ENCODE data around the gene TOP3B.

The TOP3B gene

DNA sequence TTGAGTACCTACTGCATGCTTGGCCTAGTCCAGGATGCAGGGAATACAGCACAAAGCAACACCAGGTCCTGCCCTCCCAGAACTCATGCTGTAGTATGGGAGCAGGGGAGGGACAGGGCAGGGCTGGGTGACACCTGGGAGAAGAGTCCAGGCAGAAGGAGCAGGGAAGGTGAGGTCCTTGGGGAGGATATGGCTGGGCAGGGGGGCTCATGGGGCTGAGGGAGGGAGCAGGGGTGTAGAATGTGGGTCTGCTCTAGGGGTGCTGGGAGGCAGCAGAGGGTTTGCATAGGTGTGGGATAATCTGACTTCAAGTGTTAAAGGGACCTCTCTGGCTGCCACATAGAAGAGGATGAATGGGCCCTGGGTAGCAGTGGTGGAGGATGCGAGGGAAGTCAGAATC lies 4.8 kb downstream of the TOP3B start:
- no peak for DNase-seq

- DNase-seq: no peak
Observed at GRCh38 chr22:21975854-21976345, 6.7 kb downstream of the TOP3B start.

DNA sequence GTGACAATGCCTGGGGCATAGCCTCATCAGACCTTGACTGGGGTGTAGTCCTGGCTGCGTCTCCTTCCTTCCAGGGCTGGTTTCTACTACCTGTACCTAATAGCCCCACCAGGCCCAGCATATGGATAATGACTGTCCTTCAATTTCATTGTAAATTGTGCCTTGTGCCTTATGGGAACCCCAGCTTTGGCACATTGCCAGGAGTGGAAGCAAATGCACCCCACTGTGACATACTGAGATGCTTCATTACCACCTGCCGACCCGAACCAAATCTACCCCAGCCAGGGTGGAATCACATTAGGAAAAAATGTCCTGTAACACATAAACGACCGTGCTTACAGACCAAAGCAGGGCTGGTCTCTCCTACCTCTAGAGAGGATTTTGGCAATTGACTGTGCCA lies 7.3 kb downstream of the TOP3B start:
- peak; percentile 8 for DNase-seq

DNA sequence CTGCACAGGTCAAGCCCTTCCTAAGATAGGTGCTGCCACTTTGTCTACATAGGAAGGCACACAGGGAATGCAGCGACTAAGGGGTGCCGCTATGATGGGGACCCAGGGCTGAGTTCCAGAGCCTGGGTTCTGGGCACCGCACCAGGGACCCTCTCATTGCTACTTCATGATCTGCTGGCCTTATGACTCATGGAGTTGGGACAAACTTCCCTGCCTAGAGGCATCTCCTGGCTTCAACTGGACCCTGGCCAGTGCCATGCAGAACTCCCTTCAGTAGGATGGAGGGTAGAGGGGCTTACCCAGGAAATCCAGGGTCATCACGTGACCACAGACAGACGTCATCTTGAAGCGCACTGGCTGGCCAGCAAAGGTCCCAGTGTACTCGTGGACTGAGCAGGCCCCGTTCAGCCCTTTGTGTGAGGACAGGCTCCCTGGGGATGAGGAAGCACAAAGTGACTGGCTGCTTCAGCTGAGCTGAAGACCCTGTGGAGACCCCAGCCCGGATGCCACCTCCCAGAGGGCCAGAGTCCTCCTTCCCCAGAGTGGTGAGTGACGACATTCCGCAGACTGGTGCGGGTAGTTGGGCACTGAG lies 8.4 kb downstream of the TOP3B start:
- no peak for DNase-seq

- no peak for DNase-seq
Observed at GRCh38 chr22:21972806-21973205, 9.8 kb downstream of the TOP3B start.

DNA sequence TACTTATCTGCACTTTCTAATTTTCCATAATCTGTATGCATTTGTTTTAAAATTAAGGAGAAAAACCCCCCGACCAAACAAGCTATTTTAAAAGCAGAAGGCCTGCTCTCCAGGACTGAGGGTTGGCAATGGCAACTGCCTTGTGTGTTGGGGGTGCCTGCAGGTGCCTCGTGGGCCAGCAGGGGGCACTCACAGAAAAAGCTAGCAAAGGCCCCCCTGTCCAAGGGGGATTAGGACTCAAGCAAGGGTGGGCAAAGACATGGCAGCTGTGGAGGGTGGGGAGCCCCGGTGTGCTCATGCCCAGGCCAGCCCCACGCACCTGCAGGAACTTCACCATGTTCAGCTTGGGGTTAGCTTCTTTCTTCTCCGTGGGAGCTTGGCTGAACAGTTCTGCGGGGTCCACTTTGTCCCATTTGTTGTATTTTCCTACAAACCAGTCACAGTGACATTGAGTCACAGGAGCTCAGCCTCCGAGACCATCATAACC lies 10.3 kb downstream of the TOP3B start:
- DNase-seq: peak; percentile 2

GRCh38 chr22:21971858-21972275 lies 10.7 kb downstream of the TOP3B start:
- no peak for DNase-seq

DNA sequence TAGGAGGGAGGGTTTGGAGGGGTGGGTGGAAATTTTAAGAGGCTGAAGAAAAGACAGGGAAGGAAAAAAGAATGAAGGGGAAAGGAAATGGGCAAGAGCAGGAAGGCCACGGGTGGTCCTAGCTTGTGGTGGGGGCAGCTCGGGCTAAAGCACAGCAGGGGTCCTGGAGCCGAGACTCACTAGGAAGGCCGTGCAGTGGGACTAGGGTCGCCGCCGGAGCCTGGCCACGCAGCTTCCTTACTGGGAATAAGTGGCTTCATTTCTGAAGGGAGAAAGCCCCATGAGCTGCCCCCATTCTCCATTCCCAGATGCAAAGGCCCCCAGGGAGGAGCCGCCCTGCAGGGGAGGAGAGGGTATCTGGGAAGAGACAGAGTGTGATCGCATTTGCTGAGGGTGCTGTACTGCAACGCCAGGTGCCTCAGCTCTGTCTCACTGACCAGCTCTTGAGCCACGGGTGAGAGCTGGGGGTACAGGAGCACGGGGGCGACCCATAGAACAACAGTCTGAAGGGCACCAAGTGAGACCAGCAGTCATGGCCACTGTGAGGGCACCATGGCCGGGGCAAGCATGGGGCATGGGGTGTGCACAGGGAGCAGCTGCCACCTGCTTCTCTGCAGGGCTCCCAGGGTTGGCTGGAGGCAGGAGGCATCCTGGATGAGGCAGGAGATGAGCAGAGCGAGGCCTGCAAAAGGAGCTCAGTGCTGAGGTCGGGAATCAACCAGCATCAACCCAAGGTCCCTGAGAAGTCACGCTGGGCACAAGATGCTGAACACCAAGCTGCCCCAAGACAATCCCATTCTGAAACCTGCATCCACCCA lies 11.6 kb downstream of the TOP3B start:
- DNase-seq: no peak

DNA sequence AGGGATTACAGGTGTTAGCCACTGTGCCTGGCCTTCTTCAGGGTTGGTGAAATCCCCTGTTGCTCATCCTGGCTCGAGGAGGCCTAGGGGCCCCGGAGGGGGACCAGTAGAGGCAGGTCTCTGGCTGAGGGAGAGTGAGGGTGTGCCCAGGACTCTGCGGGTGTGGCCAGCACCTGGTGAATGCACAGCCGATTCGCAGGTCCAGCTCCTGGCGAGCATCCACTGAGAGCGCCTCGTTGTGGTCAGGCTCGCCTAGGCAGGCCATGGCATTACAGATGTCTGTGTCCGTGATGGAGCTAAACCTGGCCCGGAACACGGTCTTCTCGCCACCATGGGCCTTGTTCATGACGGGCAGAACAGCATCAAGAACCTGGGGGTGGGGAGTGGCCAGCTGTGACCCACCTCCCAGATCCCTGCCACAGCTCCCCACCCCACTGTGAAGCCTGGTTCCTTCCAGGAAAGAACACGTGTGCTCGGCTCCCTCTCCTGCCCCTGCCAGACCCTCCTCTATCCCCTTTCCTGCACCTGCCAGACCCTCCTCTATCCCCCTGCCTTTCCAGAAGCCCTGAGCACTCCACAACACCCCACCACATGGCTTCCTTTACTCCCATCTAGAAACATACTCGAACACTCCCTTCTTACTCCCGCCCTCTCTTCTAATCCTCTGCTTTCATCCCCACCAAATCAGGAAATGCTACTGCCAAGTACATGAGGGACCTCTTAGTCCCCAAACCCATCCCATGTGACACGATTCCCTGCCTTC lies 12.4 kb downstream of the TOP3B start:
- DNase-seq: no peak

- DNase-seq: no peak
Observed at GRCh38 chr22:21968452-21969129, 14.0 kb downstream of the TOP3B start.

- DNase-seq: no peak
Observed at GRCh38 chr22:21967693-21968271, 14.8 kb downstream of the TOP3B start.

GRCh38 chr22:21966643-21967516 lies 15.7 kb downstream of the TOP3B start:
- DNase-seq: no peak

DNA sequence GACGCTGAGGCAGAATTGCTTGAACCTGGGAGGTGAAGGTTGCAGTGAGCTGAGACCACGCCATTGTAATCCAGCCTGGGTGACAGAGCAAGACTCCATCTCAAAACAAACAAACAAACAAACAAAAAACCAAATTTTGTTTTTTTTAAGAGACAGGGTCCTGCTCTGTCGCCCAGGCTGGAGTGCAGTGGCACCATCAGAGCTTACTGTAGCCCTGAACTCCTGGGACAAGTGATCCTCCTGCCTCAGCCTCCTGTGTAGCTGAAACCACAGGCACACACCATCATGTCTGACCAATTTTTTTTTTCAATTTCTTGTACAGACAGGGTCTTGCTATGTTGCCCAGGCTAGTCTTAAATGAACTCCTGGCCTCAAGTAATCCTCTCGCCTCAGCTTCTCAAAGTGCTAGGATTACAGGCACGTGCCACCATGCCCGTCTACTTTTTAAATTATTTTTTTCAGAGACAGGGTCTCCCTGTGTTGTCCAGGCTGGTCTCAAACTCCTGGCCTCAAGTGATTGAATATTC lies 16.8 kb downstream of the TOP3B start:
- no peak for DNase-seq

- no peak for DNase-seq
Observed at GRCh38 chr22:21964918-21965484, 17.6 kb downstream of the TOP3B start.

DNA sequence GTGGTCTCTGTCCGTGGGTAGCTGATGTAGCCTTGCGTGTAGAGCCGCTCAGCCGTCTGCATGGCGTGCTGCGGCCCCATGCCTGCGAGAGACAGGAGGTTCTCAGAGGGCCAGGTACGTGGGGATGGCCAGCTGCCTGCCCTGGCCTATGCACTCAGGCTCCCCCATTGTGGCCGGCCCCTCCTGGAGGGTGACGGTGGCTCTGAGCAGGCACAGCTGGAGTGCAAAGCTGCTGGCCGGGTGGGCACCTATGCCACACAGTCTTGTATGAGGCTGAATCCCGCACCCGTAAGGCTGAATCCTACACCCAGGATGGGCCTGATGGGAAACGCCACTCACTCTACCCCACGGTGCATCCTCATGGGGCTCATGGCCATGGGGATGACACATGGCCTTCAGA lies 18.4 kb downstream of the TOP3B start:
- DNase-seq: no peak

GRCh38 chr22:21963790-21964211 lies 18.8 kb downstream of the TOP3B start:
- no peak for DNase-seq

- DNase-seq: no peak
Observed at GRCh38 chr22:21963286-21963685, 19.3 kb downstream of the TOP3B start.

DNA sequence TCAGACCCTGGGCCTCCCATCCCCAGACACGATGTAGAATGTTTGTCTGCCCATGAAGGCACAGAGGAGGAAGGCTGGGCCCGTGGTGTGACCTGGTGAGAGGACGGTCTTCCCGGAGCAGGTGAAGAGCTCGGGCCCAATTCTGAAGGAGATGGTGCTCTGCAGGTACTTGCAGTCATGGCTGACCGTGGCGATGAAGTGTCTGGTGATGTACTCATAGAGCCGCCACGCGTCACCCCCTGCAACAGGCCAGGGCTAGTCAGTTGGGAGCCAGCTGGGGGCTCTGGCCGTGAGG lies 20.0 kb downstream of the TOP3B start:
- DNase-seq: no peak

DNA sequence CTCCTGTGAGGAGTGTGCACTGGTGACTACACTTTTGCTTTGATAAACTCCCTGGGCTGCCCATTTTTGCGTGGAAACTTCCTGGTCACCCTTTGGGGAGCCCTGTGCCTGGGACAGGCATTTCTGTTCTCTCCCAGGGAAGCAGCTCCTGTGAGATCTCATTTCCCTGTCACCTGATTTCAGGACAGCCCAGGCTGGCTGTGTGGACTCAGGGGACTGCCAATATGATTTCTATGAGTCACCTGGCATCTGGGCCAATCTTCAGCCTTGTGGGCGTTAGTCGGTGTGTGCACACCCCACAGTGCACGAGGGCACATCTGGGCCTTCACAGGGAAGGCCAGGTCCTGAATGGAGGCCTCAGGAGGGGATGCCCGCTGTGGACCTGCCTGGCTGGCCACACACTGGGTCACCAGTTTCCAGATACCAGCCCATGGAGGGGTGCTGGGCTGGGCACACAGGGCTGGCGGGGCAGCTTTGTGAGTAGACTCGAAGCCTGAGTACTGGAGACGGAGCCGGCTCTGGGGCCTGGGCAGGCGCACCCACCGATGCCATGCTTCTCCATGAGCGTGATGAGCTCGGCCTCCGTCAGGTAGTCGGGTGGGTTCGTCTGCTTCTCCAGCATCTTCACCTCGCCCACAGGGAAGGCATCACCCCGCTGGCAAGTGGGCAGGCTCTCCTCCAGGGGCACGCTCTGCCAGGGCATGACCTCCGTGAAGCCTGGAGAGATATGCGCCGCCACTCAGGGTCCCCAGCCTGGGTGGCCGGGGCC lies 20.5 kb downstream of the TOP3B start:
- DNase-seq: no peak

DNA sequence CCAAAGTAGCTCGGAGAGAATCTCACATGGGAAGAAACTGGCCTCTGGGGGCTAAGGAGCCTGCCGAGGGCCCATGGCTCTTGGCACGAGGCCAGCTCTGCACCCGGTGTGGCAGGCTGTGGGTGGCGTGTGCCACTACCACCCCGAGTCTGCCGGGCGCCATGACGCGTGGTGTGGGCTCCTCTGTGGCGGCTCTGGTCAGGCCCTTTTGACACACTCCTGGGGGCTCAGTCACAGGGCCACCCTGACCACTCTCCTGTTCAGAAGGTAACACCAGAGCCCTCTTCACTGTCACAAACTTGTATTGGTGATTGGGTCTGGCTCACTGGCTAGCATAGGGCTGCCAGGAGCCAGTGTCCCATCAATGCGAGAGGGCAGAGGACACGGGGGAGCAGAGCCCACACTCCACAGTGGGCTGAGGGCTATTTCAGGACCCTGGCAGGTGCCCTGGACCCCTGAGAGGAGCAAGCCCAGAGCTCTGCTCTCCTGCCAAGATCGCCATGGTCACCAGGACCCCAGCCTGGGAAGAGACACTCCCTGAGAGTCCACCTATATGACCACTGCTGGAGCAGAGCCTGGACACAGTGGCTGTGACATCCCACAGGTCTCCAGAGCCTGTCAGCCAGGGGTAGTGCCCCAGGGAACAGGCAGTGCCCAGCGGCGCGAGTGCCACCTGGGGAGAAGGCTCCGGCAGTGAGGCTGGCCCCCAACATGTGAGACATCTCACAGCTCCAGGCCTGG lies 21.3 kb downstream of the TOP3B start:
- no peak for DNase-seq

Data from NCI-H2227 treated with DMSO at 0.1 percent for 48 hours (cell line).